22Rv1 (cell line): ENCODE measurements around the gene PON3.

ENCODE experiments used
- CTCF ChIP-seq: fragments of 450-650 bp; IDR thresholded peaks from 2 replicates; pipeline ENCODE4 v1.5.1; 2017; ENCODE audit warnings: mild to moderate bottlenecking
- ZFX ChIP-seq: fragments of 450-650 bp; IDR thresholded peaks from 2 replicates; pipeline ENCODE4 v1.6.1; 2017; ENCODE audit warnings: antibody characterized with exemption, borderline replicate concordance

- TF ChIP-seq CTCF (no peak), ZFX (no peak)
Observed at GRCh38 chr7:95338832-95339231, 57.3 kb downstream of the PON3 start.
